Upper lobe of left lung (tissue), 6 donors: Measurements from ENCODE around the gene SLC48A1. TPM values are rescaled to one million over a fixed set of nuclear protein-coding genes. Genes with fewer than 3 reads are reported as not detected.

Experiments used
- ATAC-seq, 2 donors: fragments of 200-7000 bp; cut with Tn5 transposase; one replicate each; pipeline ENCODE4 v1.9.1; 2022; ENCODE audit warnings: mild to moderate bottlenecking in 2 of 2, moderate library complexity in 2 of 2; ENCODE audit not compliant: low FRiP score in 2 of 2
- DNase-seq, 2 donors: peaks; one replicate each; pipeline ENCODE4 v3.0.0-alpha.2; 2019 to 2020
- H3K27ac ChIP-seq, 4 donors: fragments of 200-600 bp; sonication (generic); one replicate each; pipeline ENCODE4 v1.5.1; 2016 to 2019
- H3K27me3 ChIP-seq, 4 donors: fragments of 200-600 bp; sonication (generic); one replicate each; pipeline ENCODE4 v1.5.1; 2017 to 2019
- H3K36me3 ChIP-seq, 4 donors: fragments of 200-600 bp; sonication (generic); one replicate each; pipeline ENCODE4 v1.5.1; 2016 to 2019
- H3K4me1 ChIP-seq, 4 donors: fragments of 200-600 bp; sonication (generic); one replicate each; pipeline ENCODE4 v1.5.1; 2018 to 2019
- H3K4me3 ChIP-seq, 4 donors: fragments of 200-600 bp; sonication (generic); one replicate each; pipeline ENCODE4 v1.5.1; 2017 to 2019; ENCODE audit warnings: mild to moderate bottlenecking in 2 of 4, moderate library complexity in 1 of 4
- H3K9me3 ChIP-seq, 4 donors: fragments of 200-600 bp; sonication (generic); one replicate each; pipeline ENCODE4 v1.5.1; 2018 to 2019
- CTCF ChIP-seq, 6 experiments: fragments of 450-650 bp in 4 of 6; fragments of 200-600 bp in 2 of 6; sonication (generic) in 2 of 6; IDR thresholded peaks; one replicate each; pipeline ENCODE4 v1.5.1; 2016 to 2019; ENCODE audit warnings: antibody characterized with exemption in 6 of 6
- EP300 ChIP-seq, 4 donors: sonication (generic); formaldehyde crosslinking; IDR thresholded peaks; one replicate each; pipeline ENCODE4 v1.5.1; 2017; ENCODE audit warnings: antibody characterized with exemption in 4 of 4, control low read depth in 2 of 4
- POLR2A ChIP-seq, 4 donors: fragments of 450-650 bp; IDR thresholded peaks; one replicate each; pipeline ENCODE4 v1.5.1; 2016 to 2017; ENCODE audit warnings: antibody characterized with exemption in 4 of 4, mild to moderate bottlenecking in 2 of 4
- POLR2AphosphoS5 ChIP-seq, 2 donors: sonication (generic); formaldehyde crosslinking; IDR thresholded peaks; one replicate each; pipeline ENCODE4 v1.5.1; 2017; ENCODE audit warnings: antibody characterized with exemption in 2 of 2
- WGBS, 2 donors: methylation state at CpG; one replicate each; pipeline ENCODE4 v1.1.5; 2017 to 2018; 5-methylcytosine and 5-hydroxymethylcytosine counted together
- total RNA-seq, 6 donors: library from RNA; depleted of rRNA in 4 of 6; stranded (reverse); fragments of >200 nt in 4 of 6; gene quantifications; one replicate each; pipeline versions ENCODE4 v1.1.0 to v1.2.1, GENCODE V29; 2016 to 2021
- donor health status: DM: no; HTN: no; CAD: no; lungs with moderate emphysema.
- donor health status: DM: no; HTN: yes; CAD: no; lungs with severe emphysema.

The SLC48A1 gene
- total RNA-seq, 6 donors from 2014 or later = 26.5 to 36.5 (median 33.9) TPM

- H3K27ac ChIP-seq = peak overlapping the region; percentile 66 to 90 (median 80)
- ATAC-seq = no peak
- peaks cover 59 to 71% (median 64%) of the 10 kb centered on the region in 4 donors for H3K4me1 ChIP-seq
Measured at GRCh38 chr12:47754126-47754525, 18.9 kb upstream of the SLC48A1 start.

GRCh38 chr12:47754881-47755280 lies 18.2 kb upstream of the SLC48A1 start:
- Histone ChIP-seq H3K9me3 (no peaks in the 10 kb centered on the region), H3K27ac (peak overlapping the region; percentile 66 to 90 (median 80)), H3K27me3 (no peaks in the 10 kb centered on the region), H3K36me3 (peaks cover 0 to 17% (median 6%) of the 10 kb centered on the region in 4 donors), H3K4me3 (no peak overlapping the region), H3K4me1 (peaks cover 66 to 79% (median 70%) of the 10 kb centered on the region in 4 donors)
- DNase-seq = peak in 1 of 2 donors; percentile 90
- ATAC-seq = peak in 1 of 2 donors; percentile 70
- TF ChIP-seq POLR2AphosphoS5 (IDR thresholded peaks at IDR 0.05) = peak in 1 of 2 donors; percentile 61
- TF ChIP-seq CTCF (IDR thresholded peaks at IDR 0.05) = no peak
- peak in 1 of 4 donors; percentile 15 for TF ChIP-seq EP300 (IDR thresholded peaks at IDR 0.05)
- peak in 1 of 4 donors; percentile 23 for TF ChIP-seq POLR2A (IDR thresholded peaks at IDR 0.05)
- 42 to 67% methylated on average over 2 to 3 of the region's 3 CpGs for WGBS, 2 donors

More at GRCh38 chr12:47754126-47754525, 18.9 kb upstream of the SLC48A1 start:
- Histone ChIP-seq H3K4me3 (no peak overlapping the region), H3K27me3 (no peaks in the 10 kb centered on the region), H3K36me3 (peaks cover 0 to 25% (median 11%) of the 10 kb centered on the region in 4 donors), H3K9me3 (no peaks in the 10 kb centered on the region)
- TF ChIP-seq CTCF (IDR thresholded peaks at IDR 0.05) (no peak), POLR2AphosphoS5 (IDR thresholded peaks at IDR 0.05) (no peak), EP300 (IDR thresholded peaks at IDR 0.05) (no peak), POLR2A (IDR thresholded peaks at IDR 0.05) (no peak)
- no peak for DNase-seq
- 63 to 78% methylated on average over 4 of the region's 4 CpGs for WGBS, 2 donors

- peak in 1 of 2 donors; percentile 12 for TF ChIP-seq POLR2AphosphoS5 (IDR thresholded peaks at IDR 0.05)
- TF ChIP-seq CTCF (IDR thresholded peaks at IDR 0.05) = no peak
- H3K36me3 ChIP-seq = peaks cover 0 to 7% (median 2%) of the 10 kb centered on the region in 4 donors
- peak overlapping the region; percentile 20 to 90 (median 80) for H3K27ac ChIP-seq
- H3K4me1 ChIP-seq = peaks cover 68 to 80% (median 70%) of the 10 kb centered on the region in 4 donors
- peak overlapping the region in 3 of 4 donors; percentile 1 to 72 (median 48) for H3K4me3 ChIP-seq
- 58 to 61% methylated on average over 12 of the region's 12 CpGs for WGBS, 2 donors
- DNase-seq = peak in 1 of 2 donors; percentile 87
- H3K27me3 ChIP-seq = no peaks in the 10 kb centered on the region
- no peaks in the 10 kb centered on the region for H3K9me3 ChIP-seq
- ATAC-seq = no peak
Measured at GRCh38 chr12:47755655-47756562, 17.1 kb upstream of the SLC48A1 start.

- Histone ChIP-seq H3K4me1 (peaks cover 67 to 72% (median 68%) of the 10 kb centered on the region in 4 donors), H3K36me3 (no peaks in the 10 kb centered on the region), H3K4me3 (peak overlapping the region; percentile 38 to 73 (median 60)), H3K9me3 (no peaks in the 10 kb centered on the region), H3K27ac (peak overlapping the region; percentile 80 to 90 (median 86)), H3K27me3 (no peaks in the 10 kb centered on the region)
- DNase-seq = no peak
- ATAC-seq = no peak
- WGBS, 2 donors = 38 to 40% methylated on average over 4 to 7 of the region's 7 CpGs
- TF ChIP-seq CTCF (IDR thresholded peaks at IDR 0.05) (no peak), POLR2A (IDR thresholded peaks at IDR 0.05) (no peak), POLR2AphosphoS5 (IDR thresholded peaks at IDR 0.05) (no peak), EP300 (IDR thresholded peaks at IDR 0.05) (no peak)
Measured at GRCh38 chr12:47757364-47757839, 15.6 kb upstream of the SLC48A1 start.
